Suppressor macrophage treated with lipopolysaccharide for 4 hours (primary cell): ENCODE data around the gene KIF13A.
"Not testable (repeated sequence)": the region's sequence is repeated elsewhere in the genome, so short reads cannot be mapped to it uniquely, and the experiment has no call there.

Experiments used
- DNase-seq: peaks from one replicate; pipeline ENCODE4 v3.0.0-alpha.2; 2020

Gene KIF13A

DNA sequence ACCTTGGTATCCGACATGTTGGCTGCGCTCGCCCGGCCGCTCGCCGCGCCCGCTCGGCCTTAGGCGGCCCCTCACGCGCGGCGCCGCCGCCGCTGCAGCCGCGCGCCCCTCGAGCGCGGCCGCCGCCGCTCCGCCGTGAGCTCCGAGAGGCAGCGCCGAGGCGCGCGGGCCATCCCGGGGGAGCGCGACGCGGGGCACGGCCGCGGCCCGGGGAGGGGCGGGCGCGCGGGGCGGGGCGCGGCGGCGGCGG, at the start of gene KIF13A:
Gene KIF13A, minus strand, starts transcription at position 189 of the 250 bp plus-strand sequence. Its CDS starts 172 bp downstream, at position 17.
- DNase-seq, result no peak

DNA sequence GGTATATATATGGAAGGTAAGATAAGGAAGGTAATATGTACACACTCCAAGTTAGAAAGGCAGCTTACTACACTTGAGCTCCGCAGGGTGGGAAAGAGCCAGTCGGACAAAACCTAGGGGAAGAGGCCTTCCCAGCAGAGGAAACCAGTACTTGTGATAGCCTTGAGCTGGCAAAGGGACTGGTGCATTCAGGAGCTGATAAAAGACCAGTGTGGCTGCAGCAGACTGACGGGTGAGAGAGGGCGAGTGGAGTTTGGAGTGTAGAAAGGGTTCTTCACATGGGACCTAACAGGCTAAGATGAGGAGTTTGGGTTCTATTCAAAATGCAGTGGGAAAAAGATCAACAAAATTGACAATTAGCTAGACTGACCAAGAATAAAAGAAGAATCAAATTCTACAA, 49.3 kb upstream of the KIF13A start:
- no peak for DNase-seq

DNA sequence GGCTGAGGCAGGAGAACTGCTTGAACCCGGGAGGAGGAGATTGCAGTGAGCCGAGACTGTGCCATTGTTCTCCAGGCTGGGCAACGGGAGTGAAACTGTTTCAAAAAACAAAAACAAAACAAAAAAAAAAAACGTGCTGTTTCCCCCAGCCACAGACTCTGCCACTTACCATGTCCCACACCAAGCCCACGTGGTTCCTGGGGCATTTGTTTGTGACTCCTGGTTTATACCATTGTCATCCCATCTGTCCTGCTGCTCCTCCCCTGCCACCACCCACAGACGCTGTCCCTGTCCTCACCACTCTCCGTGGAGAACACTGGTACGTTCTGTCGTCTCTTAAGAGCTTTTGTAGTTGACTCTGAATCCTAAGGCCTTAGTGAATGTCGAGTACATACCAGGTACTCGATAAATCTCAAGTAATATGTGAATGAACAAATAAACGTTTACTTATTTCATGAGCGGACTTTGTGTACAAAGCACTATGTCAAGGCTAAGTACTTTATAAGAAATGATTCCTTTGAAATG, 48.0 kb upstream of the KIF13A start:
- DNase-seq, result no peak

DNA sequence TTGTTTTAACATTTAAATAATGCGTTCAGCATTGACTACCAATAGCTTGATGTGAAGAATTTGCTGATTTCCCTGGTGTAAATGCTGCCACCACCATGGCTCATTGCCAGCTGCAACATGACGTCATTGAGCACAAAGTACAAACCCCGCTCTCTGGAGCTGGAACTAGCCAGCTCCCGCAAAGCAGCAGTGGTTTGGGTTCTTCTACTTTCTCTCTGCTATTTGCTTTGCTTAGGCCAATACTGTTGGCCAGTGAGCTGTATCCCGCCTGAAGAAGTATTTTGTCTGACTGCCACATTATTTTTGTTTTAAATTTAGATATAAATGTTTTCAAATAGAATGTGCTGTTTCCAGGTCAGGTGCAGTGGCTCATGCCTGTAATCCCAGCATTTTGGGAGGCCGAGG, 47.4 kb upstream of the KIF13A start:
- no peak for DNase-seq

DNA sequence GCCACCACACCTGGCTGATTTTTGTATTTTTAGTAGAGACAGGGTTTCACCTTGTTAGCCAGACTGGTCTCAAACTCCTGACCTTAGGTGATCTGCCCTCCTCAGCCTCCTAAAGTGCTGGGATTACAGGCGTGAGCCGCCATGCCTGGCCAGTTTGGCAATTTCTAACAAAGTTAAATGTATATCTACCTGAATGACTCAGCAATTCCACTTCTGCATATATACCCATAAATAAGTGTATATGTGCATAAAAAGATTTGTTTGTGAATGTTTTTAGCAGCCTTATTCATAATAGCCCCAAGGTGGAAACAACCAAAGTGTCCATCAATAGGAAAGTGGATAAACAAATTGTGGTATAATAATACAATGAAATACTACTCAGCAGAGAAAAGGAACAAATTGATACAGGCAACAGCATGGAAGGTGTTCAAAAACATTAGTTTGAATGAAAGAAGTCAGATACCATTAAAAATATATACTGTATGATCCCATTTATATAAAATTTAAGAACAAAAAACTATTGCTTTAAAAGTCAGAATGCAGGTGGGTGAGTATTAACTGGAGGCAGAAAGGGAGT, 44.3 kb upstream of the KIF13A start:
- DNase-seq, result no peak

DNA sequence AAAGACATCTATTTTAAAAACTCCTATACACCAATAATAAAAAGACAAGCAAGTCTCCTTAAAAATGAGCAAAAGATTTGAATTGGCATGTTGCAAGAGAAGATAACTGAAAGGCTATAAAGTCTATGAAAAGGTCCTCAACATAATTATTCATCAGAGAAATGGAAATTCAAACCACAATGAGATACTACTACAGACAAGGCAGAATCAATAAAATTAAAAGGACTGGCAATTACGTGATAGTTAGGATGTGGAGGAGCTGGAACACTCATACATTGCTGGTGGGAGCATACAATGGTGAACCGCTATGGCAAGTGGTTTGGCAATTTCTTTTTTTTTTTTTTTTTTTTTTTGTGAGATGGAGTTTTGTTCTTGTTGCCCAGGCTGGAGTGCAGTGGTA, 43.8 kb upstream of the KIF13A start:
- DNase-seq, result no peak

DNA sequence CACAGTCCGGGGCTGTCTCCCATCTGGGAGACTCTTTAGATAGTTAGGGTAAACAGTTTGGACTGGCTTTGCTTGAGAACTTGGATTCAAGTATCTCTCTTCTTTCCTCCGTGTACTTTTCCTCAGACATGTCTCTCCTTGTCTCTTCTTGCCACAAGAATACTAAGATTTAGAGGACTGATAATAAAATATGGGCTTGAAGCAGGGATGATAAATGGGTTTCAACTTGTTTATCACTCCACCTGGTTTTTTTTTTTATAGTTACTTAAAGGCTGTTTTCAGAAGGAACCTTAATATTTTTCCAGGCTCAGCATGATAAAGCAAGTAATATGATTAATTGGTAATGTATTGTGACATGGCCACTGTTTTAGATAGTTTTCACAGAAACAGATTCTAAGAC, 40.9 kb upstream of the KIF13A start:
- no peak for DNase-seq

DNA sequence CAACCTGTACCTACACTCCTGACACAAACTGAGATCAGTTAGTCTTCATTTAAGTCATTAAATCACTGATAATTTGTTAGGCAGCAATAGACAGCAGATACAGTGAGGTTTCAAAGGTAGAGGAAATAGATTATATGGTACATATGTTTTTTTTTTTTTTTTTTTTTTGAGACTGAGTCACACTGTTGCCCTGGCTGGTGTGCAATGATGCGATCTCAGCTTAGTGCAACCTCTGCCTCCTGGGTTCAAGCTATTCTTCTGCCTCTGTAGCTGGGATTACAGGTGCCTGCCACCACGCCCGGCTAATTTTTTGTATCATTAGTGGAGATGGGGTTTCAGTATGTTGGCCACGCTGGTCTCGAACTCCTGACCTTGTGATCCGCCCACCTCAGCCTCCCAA, 38.2 kb upstream of the KIF13A start:
- no peak for DNase-seq

DNA sequence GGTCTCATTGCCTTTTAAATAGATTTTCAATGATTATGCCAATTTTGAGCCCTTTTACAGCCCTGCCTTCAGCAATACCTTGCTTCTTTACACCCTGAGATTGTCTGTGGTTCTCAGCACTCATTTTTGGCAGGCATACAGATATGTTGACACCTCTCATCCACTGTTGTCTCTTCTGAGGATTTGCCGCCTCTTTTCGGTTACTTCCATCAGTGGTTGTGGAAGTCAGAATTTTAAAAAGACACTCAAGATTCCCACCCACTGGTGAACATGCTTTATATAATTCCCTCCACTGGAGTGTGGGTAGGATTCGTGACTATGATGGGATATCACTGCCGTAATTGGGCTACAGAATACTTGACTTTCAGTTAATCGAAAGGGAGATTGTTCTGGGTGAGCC, 37.4 kb upstream of the KIF13A start:
- no peak for DNase-seq

DNA sequence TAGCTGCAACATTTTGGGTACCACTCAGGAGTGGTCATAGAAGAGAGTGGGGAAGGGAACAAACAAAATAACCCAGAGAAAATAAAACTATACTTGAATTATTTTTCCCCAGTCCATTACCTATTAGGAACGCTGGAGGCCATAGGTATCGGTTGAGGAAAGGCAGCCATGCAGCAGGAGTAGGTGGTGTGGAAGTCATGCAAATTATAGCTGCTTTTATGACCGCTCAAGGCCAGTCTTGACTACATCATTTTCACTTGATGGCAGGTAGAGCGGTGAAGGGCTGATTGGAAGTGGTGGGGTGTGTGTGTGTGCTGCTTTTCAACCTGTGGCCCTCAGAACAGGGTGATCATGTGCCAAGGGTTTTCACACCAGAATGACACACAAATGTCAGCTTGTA, 36.5 kb upstream of the KIF13A start:
- DNase-seq, result no peak

DNA sequence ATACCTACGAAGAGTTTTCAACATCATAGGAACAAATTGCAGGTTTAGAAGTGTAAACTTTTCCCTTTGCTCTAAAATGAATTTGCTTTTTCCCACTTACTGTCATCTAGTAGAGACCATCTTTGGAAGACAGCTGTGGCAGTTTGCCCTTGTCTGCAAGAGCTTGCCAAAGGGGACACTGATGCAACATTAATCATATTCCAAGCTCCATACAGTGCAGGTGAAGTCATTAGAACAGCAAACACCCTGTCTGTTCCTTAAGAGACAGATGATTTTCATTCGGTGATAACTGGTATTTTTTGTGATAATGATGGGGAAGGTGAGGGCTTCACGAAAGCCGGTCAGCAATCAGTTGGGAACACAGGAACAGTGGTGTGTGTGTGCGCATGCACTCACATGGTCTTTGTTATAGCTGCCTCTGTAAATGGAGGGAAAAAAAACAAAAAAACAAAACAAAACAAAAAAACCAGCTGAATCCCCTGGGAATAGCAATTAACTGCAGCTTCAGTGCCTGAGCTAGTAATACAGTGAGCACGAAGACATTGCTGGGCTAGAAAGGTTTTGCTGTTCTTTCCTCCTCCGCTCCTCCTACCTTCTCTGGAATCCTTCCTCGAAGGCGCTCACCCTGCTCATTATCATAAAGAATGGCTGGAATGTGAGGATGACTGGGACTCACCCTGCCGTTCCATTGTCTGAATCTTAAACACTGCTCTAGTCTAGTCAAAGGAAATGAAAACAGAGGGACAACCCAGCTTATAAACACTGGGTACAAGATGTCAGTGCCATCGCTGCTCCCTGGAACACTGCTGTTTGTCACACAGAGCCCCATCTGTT, 35.2 kb upstream of the KIF13A start:
- no peak for DNase-seq

DNA sequence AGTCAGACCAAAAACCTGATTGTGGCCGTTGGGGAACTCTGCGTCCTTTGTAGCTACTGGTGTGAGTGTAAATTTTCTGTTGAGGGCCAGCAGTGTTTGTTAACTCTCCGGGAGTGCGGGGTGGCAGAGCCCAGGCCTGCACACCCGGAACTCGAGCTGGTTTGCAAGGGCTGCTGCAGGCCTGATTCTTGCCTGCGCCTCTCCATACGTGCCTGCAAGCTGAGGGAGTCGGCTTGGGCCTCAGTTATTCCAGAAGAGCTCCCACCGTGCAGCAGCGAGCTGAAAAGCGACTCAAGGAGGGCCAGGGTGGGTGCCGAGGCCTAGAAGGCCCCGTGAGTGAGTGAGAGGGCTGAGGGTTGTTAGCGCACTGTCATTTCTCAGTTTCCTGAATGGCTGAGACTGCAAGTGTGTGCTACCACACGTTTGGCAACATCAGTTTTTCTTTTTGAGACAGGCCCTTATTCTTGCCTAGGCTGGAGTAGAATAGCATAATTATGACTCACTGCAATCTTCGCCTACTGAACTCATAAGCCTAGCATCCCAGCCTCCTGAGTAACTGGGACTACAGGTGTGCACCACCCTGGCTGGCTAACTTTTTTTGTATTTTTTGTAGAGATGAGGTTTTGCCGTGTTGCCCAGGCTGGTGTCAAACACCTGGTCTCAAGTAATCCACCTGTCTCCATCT, 33.9 kb upstream of the KIF13A start:
- no peak for DNase-seq

DNA sequence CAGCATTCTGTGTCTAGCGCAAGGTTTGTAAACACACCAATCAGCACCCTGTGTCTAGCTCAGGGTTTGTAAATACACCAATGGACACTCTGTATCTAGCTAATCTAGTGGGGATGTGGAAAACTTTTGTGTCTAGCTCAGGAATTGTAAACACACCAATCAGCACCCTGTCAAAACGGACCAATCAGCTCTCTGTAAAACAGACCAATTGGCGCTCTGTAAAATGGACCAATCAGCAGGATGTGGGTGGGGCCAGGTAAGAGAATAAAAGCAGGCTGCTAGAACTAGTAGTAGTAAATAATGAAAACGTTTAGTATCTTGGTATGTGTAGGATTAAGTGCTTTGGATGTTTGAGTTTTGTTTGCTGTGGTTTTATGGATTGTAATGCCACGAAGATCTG, 33.1 kb upstream of the KIF13A start:
- not testable (repeated sequence) for DNase-seq

DNA sequence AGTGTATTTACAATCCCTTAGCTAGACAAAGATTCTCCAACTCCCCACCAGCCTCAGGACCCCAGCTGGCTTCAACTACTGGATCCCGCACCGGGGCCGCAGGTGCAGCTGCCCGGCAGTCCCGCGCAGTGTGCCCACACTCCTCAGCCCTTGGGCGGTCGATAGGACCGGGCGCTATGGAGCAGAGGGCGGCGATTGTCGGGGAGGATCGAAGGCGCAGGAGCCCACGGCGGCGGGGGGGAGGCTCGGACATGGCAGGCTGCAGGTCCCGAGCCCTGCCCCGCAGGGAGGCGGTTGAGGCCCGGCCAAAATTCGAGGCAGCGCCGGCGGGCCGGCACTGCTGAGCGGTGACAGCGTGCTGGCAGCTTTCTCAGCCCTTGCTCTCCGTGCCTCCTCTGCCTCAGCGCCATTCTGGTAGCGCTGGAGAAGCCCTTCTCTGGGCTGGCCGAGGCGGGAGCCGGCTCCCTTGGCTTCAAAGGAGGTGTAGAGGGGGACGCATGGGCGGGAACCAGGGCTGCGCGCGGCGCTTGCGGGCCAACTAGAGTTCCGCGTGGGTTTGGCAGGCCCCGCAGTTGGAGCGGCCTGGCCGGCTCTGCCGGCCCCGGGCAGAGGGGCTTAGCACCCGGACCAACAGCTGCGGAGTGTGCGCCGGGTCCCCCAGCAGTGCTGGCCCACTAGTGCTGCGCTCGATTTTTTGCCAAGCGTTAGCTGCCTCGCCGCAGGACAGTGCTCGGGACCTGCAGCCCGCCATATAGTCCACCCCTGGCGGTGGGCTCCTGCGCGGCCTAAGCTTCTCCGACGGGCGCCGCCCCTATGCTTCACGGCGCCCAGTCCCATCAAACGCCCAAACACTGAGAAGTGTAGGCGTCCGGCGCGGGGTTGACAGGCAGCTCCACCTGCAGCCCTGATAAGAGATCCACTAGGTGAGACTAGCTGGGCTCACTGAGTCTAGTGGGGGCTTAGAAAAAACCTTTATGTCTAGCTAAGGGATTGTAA, 32.4 kb upstream of the KIF13A start:
- DNase-seq, result no peak

DNA sequence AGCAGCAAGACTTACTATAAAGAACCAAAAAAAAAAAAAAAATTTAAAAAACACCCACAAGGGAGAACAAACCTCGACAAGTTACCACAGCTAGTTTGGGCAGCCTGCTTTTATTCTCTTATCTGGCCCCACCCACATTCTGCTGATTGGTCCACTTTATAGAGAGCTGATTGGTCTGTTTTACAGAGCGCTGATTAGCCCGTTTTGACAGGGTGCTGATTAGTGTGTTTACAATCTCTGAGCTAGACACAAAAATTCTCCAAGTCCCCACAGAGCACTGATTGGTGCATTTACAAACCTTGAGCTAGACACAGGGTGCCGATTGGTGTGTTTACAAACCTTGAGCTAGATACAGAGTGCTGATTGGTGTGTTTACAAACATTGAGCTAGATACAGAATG, 31.7 kb upstream of the KIF13A start:
- not testable (repeated sequence) for DNase-seq

DNA sequence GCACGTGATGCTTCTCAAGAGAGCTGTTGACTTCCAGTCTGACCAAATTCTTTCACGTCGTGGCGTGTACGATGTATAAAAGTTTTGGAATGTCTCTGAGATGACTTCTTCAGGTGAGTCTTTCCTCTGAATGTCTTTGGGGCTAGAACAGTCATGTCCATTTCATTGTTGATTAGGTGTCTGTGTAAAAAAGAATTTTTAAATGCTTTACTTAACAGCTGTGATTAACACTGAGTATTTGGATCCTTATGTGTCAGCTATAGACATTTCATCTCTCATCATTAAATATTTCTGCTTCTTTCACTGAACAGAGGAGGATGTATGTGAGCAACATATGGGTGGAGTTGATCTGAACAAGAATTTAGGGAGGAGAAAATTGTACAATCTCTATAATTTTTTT, 29.3 kb upstream of the KIF13A start:
- no peak for DNase-seq

DNA sequence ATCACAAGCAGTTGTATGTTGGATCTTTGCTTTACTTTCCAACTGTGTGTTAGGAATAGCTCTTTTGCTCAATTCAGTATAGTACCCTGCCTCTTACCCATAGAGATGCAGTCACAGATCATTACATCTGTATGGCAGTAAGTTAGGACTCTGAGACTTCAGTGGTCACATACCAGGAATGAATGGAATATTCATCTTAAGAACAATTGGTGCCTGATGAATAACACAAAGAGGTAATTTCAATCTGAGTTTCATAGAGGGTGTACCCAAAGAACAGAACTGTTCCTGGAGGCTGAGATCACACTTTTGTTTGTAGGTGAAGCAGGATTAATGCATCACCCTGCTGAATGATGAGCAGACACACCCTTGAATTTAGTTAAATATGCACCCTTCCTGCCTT, 28.7 kb upstream of the KIF13A start:
- no peak for DNase-seq

DNA sequence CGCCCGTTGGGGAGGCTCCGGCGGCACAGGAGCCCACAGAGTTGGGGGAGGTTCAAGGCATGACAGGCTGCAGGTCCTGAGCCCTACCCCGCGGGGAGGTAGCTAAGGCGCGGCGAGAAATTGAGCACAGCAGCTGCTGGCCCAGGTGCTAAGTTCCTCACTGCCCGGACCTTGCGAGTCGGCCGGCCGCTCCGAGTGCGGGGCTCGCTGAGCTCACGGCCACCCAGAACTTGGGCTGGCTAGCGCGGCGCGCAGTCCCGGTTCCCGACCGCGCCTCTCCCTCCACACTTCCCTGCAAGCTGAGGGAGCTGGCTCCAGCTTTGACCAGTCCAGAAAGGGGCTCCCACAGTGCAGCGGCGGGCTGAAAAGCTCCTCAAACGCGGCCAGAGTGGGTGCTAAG, 23.9 kb upstream of the KIF13A start:
- no peak for DNase-seq

DNA sequence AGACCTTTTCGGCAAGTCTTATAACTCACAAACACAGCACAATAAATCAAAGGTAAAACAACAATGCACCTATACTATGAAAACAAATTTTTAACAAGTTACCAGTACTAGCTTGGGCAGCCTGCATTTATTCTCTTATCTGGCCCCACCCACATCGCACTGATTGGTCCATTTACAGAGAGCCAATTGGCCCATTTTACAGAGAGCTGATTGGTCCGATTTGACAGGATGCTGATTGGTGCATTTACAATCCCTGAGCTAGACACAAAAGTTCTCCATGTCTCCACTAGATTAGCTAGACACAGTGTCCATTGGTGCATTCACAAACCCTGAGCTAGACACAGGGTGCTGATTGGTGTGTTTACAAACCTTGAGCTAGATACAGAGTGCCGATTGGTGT, 23.1 kb upstream of the KIF13A start:
- DNase-seq, result not testable (repeated sequence)

DNA sequence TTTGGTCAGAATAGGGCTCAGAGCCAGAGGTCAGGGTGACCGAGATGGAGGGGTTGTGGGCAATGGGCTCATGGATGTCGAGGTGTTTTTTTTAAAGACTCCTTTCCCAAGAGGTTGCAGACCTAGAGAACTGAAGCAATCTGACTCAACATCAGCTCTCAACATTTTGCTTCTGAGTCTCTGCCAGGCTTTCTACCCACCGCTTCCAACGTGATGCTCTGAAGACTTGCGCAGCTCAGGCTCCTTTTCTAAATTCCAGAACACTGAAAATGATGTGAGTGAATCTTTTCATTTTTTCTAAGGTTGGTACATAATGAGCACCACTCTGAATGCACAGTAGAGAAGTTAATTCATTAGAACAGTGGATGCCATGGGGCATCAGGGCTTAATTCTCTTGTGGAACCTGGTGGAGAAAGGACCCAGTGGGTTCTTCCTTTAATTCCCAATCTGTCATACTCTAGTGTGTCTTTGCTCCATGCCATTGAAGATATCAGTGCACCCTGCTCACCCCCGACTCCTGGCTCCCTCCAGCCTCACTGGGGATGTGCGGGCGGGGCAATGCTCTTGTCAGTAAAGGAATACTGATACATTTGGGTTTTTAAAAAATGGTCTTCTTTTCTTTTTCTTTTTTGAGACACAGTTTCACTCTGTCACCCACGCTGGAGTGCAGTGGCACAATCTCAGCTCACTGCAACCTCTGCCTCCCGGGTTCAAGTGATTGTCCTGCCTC, 17.0 kb upstream of the KIF13A start:
- DNase-seq, result no peak

DNA sequence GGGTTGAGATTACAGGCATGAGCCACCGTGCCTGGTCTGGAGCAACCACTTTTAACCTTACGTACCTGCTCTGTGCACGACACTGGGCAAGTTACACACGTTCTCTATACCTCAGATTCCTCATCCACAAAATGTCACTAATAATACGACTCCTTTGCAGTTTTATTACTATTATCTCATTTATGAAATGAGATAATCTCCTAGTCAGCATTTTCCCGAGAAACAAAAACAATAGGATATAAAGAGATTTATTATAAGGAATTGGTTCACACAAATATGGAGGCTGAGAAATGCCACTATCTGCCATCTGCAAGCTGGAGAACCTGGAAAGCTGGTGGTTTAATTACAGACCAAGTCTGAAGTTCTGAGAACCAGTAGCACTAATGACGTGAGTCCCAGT, 12.0 kb upstream of the KIF13A start:
- no peak for DNase-seq

DNA sequence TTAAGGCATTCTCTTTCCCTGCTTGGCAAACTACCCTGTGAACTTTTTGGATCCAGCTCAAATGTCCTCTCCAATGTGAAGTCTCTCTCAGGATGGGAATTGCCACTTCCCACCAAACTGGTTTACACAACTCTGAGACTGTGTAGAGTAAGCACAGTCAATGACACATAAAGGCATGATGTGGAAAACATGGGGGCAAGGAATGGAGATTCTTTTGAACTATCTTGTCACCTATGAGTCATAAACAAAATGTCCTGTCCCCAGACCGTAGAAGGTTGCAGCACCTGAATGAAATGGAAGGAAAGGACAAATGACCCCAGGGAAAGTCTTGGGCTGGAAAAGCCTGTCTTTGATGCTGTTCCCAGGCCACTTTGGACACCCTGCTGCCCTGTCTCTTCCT, 11.0 kb upstream of the KIF13A start:
- DNase-seq, result peak; percentile 53
